ENCODE data around the gene TOP3A.

The TOP3A gene

DNA sequence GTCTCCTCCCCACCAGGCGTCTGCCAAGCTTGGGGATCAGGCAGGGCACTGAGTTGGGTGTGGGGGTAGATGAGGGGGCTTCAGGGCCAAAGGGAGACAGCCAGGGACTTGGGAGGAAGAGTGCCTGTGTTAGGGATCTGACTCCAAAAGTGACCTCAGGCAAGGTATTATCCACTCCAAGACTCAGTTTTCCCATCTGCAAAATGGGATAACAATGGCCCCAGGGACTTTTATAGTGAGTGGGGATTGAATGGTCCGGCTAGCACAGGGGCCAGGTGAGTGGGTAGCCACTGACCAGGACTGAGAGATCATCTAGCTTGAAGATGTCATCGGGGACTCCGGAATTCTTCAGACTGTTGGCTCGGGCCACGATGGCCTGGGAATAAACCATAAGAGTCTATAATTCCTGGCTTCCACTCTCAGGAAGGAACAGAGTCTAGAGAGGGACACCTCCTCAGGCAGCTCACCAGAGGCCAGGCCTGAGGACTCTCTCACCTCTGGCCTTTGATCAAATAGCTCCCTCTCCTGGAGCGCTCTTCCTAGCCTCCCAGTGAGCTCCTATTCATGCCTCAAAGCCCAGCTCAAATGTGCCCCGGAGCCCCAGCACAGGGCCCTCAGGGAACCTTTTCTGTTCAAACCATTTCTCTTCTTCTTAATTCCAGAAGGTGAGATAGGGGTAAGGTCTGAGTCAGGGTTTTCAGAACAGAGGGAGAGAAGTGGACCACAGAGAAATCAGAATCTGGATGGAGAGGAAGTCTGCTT is 59.7 kb downstream of the TOP3A start:
- DNase-seq (ENCODE audit: low read depth in 2 of 2) = no peak

DNA sequence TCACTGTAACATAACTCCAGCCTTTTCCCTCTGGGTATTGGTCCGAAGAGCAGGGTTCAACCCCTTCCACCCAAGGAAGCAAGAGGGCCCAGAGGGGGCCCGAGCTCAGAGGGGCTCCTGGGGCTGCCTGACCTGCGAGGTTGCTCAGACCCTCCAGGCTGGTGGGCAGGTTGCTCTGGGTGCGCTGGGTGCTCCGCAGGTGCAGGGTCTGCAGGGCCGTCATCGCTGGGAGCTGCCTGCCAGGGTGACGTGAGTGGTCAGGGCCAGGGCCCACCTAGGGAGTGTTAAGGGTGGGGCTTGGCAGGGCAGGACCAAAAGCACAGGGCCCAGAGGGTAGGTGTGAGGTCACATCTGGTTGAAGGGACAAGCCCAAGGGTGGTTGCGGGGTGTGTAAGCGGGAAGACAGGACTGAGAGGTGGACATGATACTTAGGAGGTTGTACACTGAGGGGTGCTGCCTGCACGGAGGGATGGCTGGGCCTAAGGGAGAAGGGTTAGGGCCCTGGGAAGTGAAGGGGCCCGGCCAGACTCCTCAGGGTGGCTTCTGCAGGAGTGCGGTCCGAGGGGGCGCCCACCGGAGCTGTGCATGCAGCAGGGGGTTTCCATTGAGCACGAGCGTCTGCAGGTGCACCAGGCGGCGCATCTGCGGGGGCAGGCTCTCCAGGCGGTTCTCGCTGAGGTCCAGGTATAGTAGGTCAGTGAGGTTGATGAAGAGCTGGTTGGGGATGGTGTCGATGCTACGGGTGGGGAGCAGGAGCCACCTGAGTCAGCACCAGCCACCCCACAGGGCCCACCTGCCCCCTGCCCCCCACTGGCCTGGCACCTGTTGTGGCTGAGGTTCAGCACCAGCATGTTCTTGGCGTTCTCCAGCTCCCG is 60.6 kb downstream of the TOP3A start:
- DNase-seq (ENCODE audit: low read depth in 2 of 2) = no peak

GRCh38 chr17:18253187-18253884 is 61.5 kb downstream of the TOP3A start:
- DNase-seq (ENCODE audit: low read depth in 2 of 2) = no peak

DNA sequence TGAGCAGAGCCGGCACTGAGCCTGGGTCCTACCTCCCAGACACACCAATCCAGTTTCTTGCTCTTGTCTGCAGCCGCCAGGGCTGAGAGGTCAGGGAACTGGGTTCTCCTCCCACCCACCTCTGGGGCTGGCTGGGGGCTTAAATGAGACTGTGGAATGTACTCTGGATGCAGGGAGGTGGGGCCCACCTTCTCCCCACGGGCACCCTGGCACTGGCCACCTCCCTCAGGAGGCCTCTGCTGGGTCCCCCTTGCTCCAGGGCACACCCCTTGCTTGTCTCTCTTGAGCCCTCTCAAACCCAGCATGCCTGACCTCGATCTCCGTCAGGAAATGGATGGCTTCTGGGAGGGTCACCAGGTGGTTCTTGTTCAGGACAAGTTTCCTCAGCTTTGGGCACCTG is 62.6 kb downstream of the TOP3A start:
- DNase-seq (ENCODE audit: low read depth in 2 of 2) = no peak

DNA sequence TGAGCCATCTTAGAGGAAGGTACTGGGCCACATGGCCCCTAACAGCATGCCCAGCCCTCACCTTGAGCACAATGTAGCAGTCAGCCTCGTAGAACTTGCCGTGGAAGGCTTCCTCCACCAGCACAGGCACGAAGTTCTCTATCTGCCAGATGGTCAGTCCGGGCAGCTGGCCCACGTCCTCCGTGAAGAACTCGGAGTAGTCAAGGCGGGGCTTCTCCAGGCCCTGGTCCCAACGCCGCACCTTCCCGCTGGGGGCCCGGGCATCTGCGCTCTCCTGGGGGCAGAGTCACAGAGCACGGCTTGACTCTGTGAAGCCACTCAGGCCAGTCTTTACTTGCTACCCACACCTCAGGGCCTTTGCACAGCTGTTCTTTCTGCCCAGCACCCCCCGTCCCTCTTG is 63.6 kb downstream of the TOP3A start:
- DNase-seq (ENCODE audit: low read depth in 2 of 2) = no peak

DNA sequence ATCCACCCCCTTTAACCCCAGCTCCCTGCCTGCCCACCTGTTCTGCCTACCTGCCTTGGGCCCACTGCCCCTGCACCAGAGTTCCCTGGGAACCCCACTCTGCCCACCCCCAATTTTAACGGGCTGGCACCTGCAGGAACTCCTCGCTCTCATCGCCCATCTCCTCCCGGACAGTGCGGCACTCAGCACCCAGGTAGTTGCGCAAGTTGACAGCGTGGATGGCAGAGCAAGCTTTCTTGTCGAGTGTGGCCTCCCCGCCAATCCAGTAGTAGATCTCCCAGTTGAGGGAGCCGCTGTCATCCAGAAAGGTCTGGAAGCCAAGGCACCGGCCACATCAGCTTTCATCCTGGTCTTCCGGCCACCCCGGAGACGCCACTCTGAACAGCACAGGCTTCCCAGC is 64.1 kb downstream of the TOP3A start:
- no peak for DNase-seq (ENCODE audit: low read depth in 2 of 2)

DNA sequence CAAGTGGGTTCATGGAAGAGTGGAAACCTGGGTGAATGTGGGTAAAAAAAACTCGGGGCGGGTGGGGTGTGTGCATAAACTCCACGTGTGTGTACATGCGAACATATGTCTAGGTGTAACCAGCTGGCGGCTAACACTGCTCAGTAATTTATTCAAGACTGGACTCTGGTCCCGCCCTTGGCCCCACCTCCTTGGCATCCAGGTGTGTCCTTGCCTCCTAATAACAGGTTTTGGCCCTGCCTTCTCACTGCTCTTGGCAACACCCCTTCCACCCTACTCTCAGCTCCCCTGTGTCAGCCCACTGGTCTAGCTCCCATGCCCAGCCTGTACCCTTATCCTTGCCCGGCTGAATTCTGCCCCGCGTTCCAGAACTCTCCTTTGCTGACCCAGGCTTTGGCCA is 64.5 kb downstream of the TOP3A start:
- DNase-seq (ENCODE audit: low read depth in 2 of 2) = no peak

- DNase-seq (ENCODE audit: low read depth in 2 of 2) = no peak
These were observed 66.0 kb downstream of the TOP3A start for GRCh38 chr17:18248811-18249210.

DNA sequence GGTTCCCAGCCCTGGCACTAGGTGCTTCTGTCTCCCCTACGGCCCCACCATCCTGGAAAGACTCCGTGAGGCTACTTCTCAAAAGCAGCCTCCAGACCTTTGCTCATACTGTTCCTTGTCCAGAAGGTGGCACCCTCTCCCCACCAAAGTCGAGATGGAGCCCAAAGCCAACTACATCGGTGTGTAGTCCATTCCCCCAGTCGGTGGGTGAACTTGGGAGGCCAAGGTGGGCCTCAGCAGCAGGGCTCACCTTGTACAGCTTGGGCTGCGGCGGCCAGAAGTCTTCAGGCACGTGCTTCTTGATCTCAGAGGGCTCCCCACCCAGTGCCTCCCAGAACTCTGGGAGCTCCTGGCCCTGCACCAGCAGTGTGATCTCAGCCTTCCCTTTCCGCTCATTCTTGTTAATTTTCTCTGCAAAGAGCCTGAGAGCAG is 66.5 kb downstream of the TOP3A start:
- DNase-seq (ENCODE audit: low read depth in 2 of 2) = peak in 1 of 2 experiments; percentile 21

DNA sequence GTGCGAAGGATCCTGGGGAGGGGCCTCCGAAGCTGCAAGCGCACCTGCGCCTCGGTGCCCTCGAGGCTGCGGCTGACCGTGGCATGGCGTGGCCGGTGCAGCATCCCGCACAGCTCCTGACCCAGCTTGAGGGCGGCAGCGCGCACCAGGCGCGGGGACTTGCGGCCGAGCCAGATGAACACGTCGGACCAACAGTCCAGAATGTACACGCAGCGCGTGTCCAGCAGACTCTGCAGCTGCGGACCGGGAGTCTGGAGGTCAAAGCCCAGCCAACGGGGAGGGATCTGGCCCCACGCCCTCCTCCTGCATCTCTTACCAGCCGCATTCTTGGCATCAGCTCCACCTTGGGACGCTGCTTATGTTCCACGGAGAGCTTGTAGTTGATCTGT is 67.2 kb downstream of the TOP3A start:
- no peak for DNase-seq (ENCODE audit: low read depth in 2 of 2)

DNA sequence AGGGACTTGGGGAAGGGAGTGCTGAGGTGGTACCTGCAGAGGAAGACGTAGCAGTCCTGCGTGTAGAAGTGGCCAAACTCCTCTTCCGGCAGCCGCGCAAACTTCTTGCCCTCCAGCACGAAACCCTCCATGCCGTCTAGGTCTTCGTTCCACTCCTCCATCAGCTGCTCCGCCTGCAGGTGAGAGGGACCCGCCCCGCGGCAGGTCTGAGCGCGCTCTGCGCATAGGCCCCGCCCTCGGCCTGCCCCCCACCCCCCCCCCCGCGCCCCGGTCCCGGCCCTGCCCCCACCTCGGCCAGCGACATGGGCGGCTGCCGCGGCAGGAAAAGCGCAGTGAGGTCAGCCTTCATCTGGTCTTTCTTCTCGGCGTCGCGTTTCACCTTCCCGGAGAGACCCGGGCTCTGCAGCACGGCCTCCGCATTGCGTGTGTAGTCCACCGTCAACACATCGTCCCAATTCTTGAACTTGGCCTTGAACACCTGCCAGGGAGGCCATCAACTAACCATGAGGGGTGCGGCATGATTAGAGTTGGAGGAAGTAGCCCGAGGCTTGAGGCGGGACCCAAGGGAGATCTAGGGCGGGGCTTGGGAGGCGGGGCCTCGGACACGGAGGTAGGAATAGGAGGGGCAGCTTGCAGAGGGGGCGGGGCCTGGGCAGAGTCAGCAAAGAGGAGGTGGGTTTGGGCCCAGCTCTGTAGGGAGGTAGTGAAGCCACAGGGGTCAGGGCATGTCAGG is 67.7 kb downstream of the TOP3A start:
- DNase-seq (ENCODE audit: low read depth in 2 of 2) = no peak

- no peak for DNase-seq (ENCODE audit: low read depth in 2 of 2)
These were observed 68.6 kb downstream of the TOP3A start for GRCh38 chr17:18246109-18246725.

DNA sequence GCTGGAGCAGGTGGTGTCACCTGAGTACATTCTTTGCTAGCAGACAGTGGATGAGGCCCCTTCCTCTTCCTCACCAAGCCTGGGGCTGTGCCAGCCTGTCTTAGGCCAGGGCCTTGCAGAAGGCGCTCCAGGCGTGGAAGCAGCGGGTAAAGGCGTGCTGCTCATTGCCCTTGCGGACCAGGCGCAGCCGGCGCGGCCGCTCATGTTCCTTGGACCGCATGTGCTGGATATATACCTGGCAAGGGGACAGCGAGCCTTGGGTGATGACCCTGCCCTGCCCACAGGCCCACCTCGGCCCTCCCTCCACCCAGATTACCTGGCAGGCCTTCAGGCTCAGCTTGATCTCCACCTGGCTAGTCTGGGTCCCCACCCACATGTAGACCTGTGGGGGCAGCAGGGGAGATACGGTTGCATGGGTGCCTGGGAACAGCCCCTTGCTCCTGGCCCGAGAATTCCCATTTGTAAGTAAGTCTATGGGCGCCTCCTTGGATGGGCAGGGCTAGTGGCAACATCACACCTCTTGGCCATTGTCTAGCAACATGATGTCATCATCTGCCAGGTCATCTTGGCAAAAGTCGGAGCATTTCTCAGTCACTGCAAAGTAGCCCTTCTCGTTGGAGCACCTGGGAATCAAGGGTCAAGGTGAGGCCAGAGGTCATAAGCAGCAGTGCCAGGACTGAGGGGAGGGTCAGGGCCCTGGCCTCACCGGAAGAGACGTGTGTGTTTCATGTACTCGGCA is 69.6 kb downstream of the TOP3A start:
- no peak for DNase-seq (ENCODE audit: low read depth in 2 of 2)

GRCh38 chr17:18241229-18241871 is 73.4 kb downstream of the TOP3A start:
- DNase-seq (ENCODE audit: low read depth in 2 of 2) = no peak

- no peak for DNase-seq (ENCODE audit: low read depth in 2 of 2)
These were observed 74.3 kb downstream of the TOP3A start for GRCh38 chr17:18240449-18240848.

DNA sequence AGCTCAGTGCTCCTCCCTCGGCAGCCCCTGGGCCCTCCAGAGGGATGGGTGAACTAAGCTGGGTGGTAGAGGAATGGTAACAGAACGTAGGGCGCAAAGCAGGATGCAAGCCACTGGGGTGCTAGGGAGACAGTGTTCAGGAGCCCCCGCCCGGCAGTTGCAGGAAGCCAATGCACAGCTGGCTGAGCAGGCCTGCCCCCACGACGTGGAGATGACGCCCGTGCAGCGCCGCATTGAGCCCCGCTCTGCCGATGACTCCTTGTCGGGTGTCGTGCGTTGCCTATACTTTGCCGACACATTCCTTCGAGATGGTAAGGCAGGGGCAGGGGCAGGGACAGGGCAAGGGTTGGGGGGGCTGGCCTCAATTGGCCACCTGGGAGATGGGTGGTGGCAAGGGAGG is 76.5 kb downstream of the TOP3A start:
- no peak for DNase-seq (ENCODE audit: low read depth in 2 of 2)

DNA sequence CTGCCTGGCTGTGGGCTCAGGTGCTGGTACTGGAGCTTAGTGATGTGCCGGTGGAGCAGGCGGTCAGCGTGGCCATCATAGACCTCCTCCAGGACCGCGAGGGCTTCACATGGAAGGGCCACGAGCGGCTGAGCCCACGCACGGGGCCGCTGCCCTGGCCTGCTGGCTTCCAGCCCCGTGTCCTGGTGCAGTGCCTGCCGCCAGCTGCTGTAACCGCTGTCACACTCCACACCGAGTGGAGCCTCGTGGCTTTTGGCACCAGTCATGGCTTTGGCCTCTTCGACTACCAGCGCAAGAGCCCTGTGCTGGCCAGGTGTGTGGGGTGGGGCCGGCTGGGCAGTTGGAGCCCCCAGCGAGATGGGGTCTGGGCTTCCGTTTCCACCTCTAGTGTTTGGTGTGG is 77.3 kb downstream of the TOP3A start:
- no peak for DNase-seq (ENCODE audit: low read depth in 2 of 2)

GRCh38 chr17:18236494-18236893 is 78.3 kb downstream of the TOP3A start:
- no peak for DNase-seq (ENCODE audit: low read depth in 2 of 2)

- DNase-seq (ENCODE audit: low read depth in 2 of 2) = no peak
These were observed 79.0 kb downstream of the TOP3A start for GRCh38 chr17:18235743-18236256.

DNA sequence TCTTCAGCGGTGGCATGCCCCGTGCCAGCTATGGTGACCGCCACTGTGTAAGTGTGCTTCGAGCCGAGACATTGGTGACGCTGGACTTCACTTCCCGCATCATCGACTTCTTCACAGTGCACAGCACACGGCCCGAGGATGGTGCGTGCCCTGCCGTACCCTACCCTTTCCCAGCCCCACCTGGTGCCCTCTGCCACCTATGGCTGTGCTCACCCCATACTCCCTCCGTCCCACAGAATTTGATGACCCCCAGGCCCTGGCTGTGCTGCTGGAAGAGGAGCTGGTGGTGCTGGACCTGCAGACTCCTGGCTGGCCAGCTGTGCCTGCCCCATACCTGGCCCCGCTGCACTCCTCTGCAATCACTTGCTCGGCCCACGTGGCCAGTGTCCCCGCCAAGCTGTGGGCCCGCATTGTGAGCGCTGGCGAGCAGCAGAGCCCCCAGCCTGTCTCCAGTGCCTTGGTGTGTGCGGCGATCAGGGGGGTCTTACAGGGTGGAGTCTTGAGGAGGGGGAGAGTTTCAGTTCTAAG is 79.9 kb downstream of the TOP3A start:
- DNase-seq (ENCODE audit: low read depth in 2 of 2) = no peak

Measured in fibroblast of skin of left biceps (primary cell).